Measurements from ENCODE around the gene LIN37.

- no peak for TF ChIP-seq CTCF (IDR thresholded peaks at IDR 0.05; ENCODE audit: borderline replicate concordance, extremely low read depth, low read length, poor library complexity, severe bottlenecking)
- no peak for TF ChIP-seq EZH2 (IDR thresholded peaks at IDR 0.05; ENCODE audit: borderline replicate concordance, low read depth, low read length, severe bottlenecking)
These were observed 43.5 kb downstream of the LIN37 start for GRCh38 chr19:35791814-35792279.
